ENCODE results near the gene CSGALNACT2.
"Not testable (repeated sequence)": the region's sequence is repeated elsewhere in the genome, so short reads cannot be mapped to it uniquely, and the experiment has no call there.

The CSGALNACT2 gene

GRCh38 chr10:43138021-43138756, at the start of gene CSGALNACT2:
Gene CSGALNACT2 (plus strand): TSS chr10:43138445. CDS start chr10:43155150, 16,705 bp downstream.
- DNase-seq (ENCODE audit: low read depth), result peak; percentile 34

- no peak for DNase-seq (ENCODE audit: low read depth)
These were observed 48.7 kb upstream of the CSGALNACT2 start for GRCh38 chr10:43089519-43089918.

- DNase-seq (ENCODE audit: low read depth), result no peak
These were observed 48.1 kb upstream of the CSGALNACT2 start for GRCh38 chr10:43090188-43090587.

- no peak for DNase-seq (ENCODE audit: low read depth)
These were observed 47.6 kb upstream of the CSGALNACT2 start for GRCh38 chr10:43090664-43091063.

GRCh38 chr10:43091846-43092245, 46.4 kb upstream of the CSGALNACT2 start:
- no peak for DNase-seq (ENCODE audit: low read depth)

GRCh38 chr10:43093423-43094076, 44.7 kb upstream of the CSGALNACT2 start:
- DNase-seq (ENCODE audit: low read depth), result no peak

GRCh38 chr10:43094085-43094484, 44.2 kb upstream of the CSGALNACT2 start:
- DNase-seq (ENCODE audit: low read depth), result no peak

- not testable (repeated sequence) for DNase-seq (ENCODE audit: low read depth)
These were observed 38.9 kb upstream of the CSGALNACT2 start for GRCh38 chr10:43099339-43099738.

GRCh38 chr10:43099928-43100327, 38.3 kb upstream of the CSGALNACT2 start:
- no peak for DNase-seq (ENCODE audit: low read depth)

- no peak for DNase-seq (ENCODE audit: low read depth)
These were observed 37.9 kb upstream of the CSGALNACT2 start for GRCh38 chr10:43100366-43100765.

- no peak for DNase-seq (ENCODE audit: low read depth)
These were observed 36.0 kb upstream of the CSGALNACT2 start for GRCh38 chr10:43102063-43102828.

- peak; percentile 59 for DNase-seq (ENCODE audit: low read depth)
These were observed 32.9 kb upstream of the CSGALNACT2 start for GRCh38 chr10:43105102-43105955.

- DNase-seq (ENCODE audit: low read depth), result no peak
These were observed 32.4 kb upstream of the CSGALNACT2 start for GRCh38 chr10:43105956-43106229.

- DNase-seq (ENCODE audit: low read depth), result no peak
These were observed 31.8 kb upstream of the CSGALNACT2 start for GRCh38 chr10:43106256-43107091.

GRCh38 chr10:43108951-43109350, 29.3 kb upstream of the CSGALNACT2 start:
- DNase-seq (ENCODE audit: low read depth), result no peak

GRCh38 chr10:43109671-43110249, 28.5 kb upstream of the CSGALNACT2 start:
- DNase-seq (ENCODE audit: low read depth), result no peak

GRCh38 chr10:43110338-43111071, 27.7 kb upstream of the CSGALNACT2 start:
- no peak for DNase-seq (ENCODE audit: low read depth)

GRCh38 chr10:43111101-43111500, 27.1 kb upstream of the CSGALNACT2 start:
- DNase-seq (ENCODE audit: low read depth), result no peak

GRCh38 chr10:43111921-43112607, 26.2 kb upstream of the CSGALNACT2 start:
- no peak for DNase-seq (ENCODE audit: low read depth)

- no peak for DNase-seq (ENCODE audit: low read depth)
These were observed 25.7 kb upstream of the CSGALNACT2 start for GRCh38 chr10:43112608-43112961.

Data from CMK (cell line).